BLaER1 (cell line): Measurements from ENCODE around the gene NKD2.

Experiments used
- H3K27ac ChIP-seq: shearing (Covaris generic); formaldehyde crosslinking; 2 replicates; pipeline ENCODE4 v1.8.1; 2022
- H3K27me3 ChIP-seq: shearing (Covaris generic); formaldehyde crosslinking; 2 replicates; pipeline ENCODE4 v1.8.1; 2022
- H3K36me3 ChIP-seq: shearing (Covaris generic); formaldehyde crosslinking; 2 replicates; pipeline ENCODE4 v1.8.1; 2022
- H3K4me1 ChIP-seq: shearing (Covaris generic); formaldehyde crosslinking; 2 replicates; pipeline ENCODE4 v1.8.1; 2022
- H3K4me2 ChIP-seq: shearing (Covaris generic); formaldehyde crosslinking; 2 replicates; pipeline ENCODE4 v1.8.1; 2022
- H3K4me3 ChIP-seq: shearing (Covaris generic); formaldehyde crosslinking; 2 replicates; pipeline ENCODE4 v1.8.1; 2022
- H3K9ac ChIP-seq: shearing (Covaris generic); formaldehyde crosslinking; 2 replicates; pipeline ENCODE4 v1.8.1; 2022
- H3K9me3 ChIP-seq: shearing (Covaris generic); formaldehyde crosslinking; 2 replicates; pipeline ENCODE4 v1.8.1; 2022
- H4K20me1 ChIP-seq: shearing (Covaris generic); formaldehyde crosslinking; 2 replicates; pipeline ENCODE4 v1.8.1; 2022
- Cebpa-rat ChIP-seq: shearing (Covaris generic); IDR thresholded peaks from 2 replicates; pipeline ENCODE4 v1.8.1; 2022

The NKD2 gene

GRCh38 chr5:1045960-1046560, 37.5 kb downstream of the NKD2 start:
- no peak for TF ChIP-seq Cebpa-rat
- Histone ChIP-seq H3K36me3 (peaks cover 1% of the 10 kb centered on the region; the same call in 1 of the 2 replicates), H3K4me3 (no peak overlapping the region), H3K4me2 (no peak overlapping the region), H3K9me3 (no peaks in the 10 kb centered on the region), H3K27ac (no peak overlapping the region), H3K4me1 (peaks cover 27% of the 10 kb centered on the region), H4K20me1 (peaks cover 15% of the 10 kb centered on the region), H3K9ac (no peak overlapping the region), H3K27me3 (no peaks in the 10 kb centered on the region)

- Histone ChIP-seq H3K36me3 (peaks cover 10% of the 10 kb centered on the region; the same call in 1 of the 2 replicates), H3K9ac (no peak overlapping the region), H4K20me1 (peaks cover 29% of the 10 kb centered on the region), H3K27ac (no peak overlapping the region), H3K4me1 (peaks cover 41% of the 10 kb centered on the region), H3K9me3 (no peaks in the 10 kb centered on the region), H3K4me2 (no peak overlapping the region), H3K4me3 (no peak overlapping the region), H3K27me3 (no peaks in the 10 kb centered on the region)
- TF ChIP-seq Cebpa-rat: no peak
Observed at GRCh38 chr5:1047332-1047965, 38.8 kb downstream of the NKD2 start.

- no peak overlapping the region for H3K27ac ChIP-seq
- TF ChIP-seq Cebpa-rat: no peak
- H3K4me3 ChIP-seq: no peak overlapping the region
- no peak overlapping the region for H3K4me2 ChIP-seq
- peaks cover 37% of the 10 kb centered on the region for H4K20me1 ChIP-seq
- no peak overlapping the region for H3K9ac ChIP-seq
- H3K27me3 ChIP-seq: no peaks in the 10 kb centered on the region
- peaks cover 14% of the 10 kb centered on the region; the same call in 1 of the 2 replicates for H3K36me3 ChIP-seq
- H3K9me3 ChIP-seq: no peaks in the 10 kb centered on the region
- H3K4me1 ChIP-seq: peaks cover 49% of the 10 kb centered on the region
Observed at GRCh38 chr5:1048162-1048721, 39.6 kb downstream of the NKD2 start.

- Histone ChIP-seq H3K36me3 (peaks cover 14% of the 10 kb centered on the region; the same call in 1 of the 2 replicates), H3K9ac (no peak overlapping the region), H3K27me3 (no peaks in the 10 kb centered on the region), H4K20me1 (peaks cover 44% of the 10 kb centered on the region), H3K4me3 (no peak overlapping the region), H3K9me3 (no peaks in the 10 kb centered on the region), H3K4me2 (peak overlapping the region; percentile 89), H3K4me1 (peaks cover 58% of the 10 kb centered on the region), H3K27ac (no peak overlapping the region)
- no peak for TF ChIP-seq Cebpa-rat
Observed at GRCh38 chr5:1048861-1049838, 40.5 kb downstream of the NKD2 start.

- H3K27me3 ChIP-seq: no peaks in the 10 kb centered on the region
- 0 out of 2 replicates have a peak overlapping the region, but pooled peaks have one; percentile 29 for H3K4me3 ChIP-seq
- H3K27ac ChIP-seq: peak overlapping the region; percentile 52
- peak overlapping the region; percentile 89 for H3K4me2 ChIP-seq
- H4K20me1 ChIP-seq: peaks cover 60% of the 10 kb centered on the region
- peak overlapping the region; percentile 58; the same call in 1 of the 2 replicates for H3K9ac ChIP-seq
- no peaks in the 10 kb centered on the region for H3K9me3 ChIP-seq
- H3K36me3 ChIP-seq: peaks cover 26% of the 10 kb centered on the region; the same call in 1 of the 2 replicates
- peaks cover 73% of the 10 kb centered on the region for H3K4me1 ChIP-seq
- no peak for TF ChIP-seq Cebpa-rat
Observed at GRCh38 chr5:1050423-1051365, 42.1 kb downstream of the NKD2 start.

- H3K4me3 ChIP-seq: no peak overlapping the region
- H4K20me1 ChIP-seq: peaks cover 66% of the 10 kb centered on the region
- H3K9me3 ChIP-seq: no peaks in the 10 kb centered on the region
- H3K9ac ChIP-seq: peak overlapping the region; percentile 58; the same call in 1 of the 2 replicates
- H3K27ac ChIP-seq: peak overlapping the region; percentile 52
- no peak for TF ChIP-seq Cebpa-rat
- H3K27me3 ChIP-seq: no peaks in the 10 kb centered on the region
- peaks cover 32% of the 10 kb centered on the region; the same call in 1 of the 2 replicates for H3K36me3 ChIP-seq
- peaks cover 80% of the 10 kb centered on the region for H3K4me1 ChIP-seq
- H3K4me2 ChIP-seq: peak overlapping the region; percentile 89
Observed at GRCh38 chr5:1051366-1051720, 42.7 kb downstream of the NKD2 start.

DNA sequence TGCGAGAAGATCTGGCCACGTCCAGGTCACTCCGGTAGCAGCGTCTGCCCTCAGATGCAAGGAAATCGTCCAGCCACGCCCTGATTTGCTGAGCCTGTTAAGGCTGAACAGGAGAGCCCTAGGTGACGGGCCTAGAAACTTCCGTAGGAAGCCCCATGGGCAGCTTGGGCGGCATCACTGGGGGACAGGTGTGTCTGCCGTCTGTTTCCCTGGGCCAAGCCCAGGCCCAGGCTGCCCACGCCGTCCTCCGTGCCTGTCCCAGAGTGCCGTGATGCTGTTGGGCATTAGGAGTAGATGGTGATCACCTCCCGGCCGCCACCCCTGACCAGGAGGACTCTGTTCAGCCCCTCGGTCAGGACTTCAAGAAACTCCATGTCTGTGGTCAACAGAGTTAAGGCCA, 43.5 kb downstream of the NKD2 start:
- TF ChIP-seq Cebpa-rat: no peak
- H3K4me3 ChIP-seq: no peak overlapping the region
- H3K27ac ChIP-seq: 0 out of 2 replicates have a peak overlapping the region, but pooled peaks have one; percentile 52
- no peak overlapping the region for H3K9ac ChIP-seq
- no peaks in the 10 kb centered on the region for H3K9me3 ChIP-seq
- H3K4me2 ChIP-seq: peak overlapping the region; percentile 89
- H4K20me1 ChIP-seq: peaks cover 74% of the 10 kb centered on the region
- H3K36me3 ChIP-seq: peaks cover 38% of the 10 kb centered on the region; the same call in 1 of the 2 replicates
- H3K27me3 ChIP-seq: no peaks in the 10 kb centered on the region
- H3K4me1 ChIP-seq: peaks cover 86% of the 10 kb centered on the region

DNA sequence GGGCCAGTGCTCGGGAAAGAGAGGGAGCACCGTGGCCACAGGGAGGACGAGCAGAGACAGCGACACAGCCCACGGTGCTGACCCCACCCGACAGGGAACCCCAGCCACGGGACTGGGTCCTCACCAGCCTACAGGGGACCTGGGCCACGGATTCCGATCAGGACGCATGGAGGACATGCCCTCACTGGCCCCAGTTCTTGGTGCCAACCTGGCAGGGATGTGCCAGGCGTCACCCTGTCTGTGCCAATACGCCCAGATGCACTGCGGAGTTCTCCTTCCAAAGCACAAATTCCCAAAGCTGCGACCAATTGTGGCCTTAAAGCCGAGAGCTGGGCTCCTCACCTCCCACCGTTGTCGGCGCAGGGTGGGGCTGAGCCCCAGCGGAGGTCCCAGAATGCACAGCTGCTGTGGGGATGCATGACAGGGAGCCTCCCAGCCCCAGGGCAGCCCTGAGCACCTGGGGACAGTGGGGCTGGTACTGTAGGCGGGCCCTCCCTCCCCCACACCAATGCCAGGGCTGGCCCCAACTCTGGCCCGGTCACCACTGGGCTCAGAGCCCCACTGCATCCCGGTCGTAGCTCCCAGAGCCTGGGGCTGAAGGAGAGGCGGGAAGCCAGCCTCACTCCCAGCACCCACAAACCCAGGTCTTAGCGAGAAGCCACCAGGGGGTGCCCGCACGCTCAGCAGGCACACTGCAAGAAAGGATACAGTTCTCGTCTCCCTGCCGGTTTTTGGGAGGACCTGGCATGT, 44.2 kb downstream of the NKD2 start:
- no peak overlapping the region for H3K9ac ChIP-seq
- H3K4me3 ChIP-seq: no peak overlapping the region
- peaks cover 81% of the 10 kb centered on the region for H4K20me1 ChIP-seq
- peaks cover 86% of the 10 kb centered on the region for H3K4me1 ChIP-seq
- TF ChIP-seq Cebpa-rat: no peak
- no peaks in the 10 kb centered on the region for H3K27me3 ChIP-seq
- H3K9me3 ChIP-seq: no peaks in the 10 kb centered on the region
- peak overlapping the region; percentile 89 for H3K4me2 ChIP-seq
- peaks cover 46% of the 10 kb centered on the region; the same call in 1 of the 2 replicates for H3K36me3 ChIP-seq
- no peak overlapping the region for H3K27ac ChIP-seq
